GM13976 (cell line): ENCODE measurements around the gene S1PR4.

ENCODE experiments used
- DNase-seq: peaks from one replicate; pipeline ENCODE4 v3.0.0; 2012; ENCODE audit warnings: low spot score
- CTCF ChIP-seq: IDR thresholded peaks from 2 replicates; pipeline ENCODE4 v1.5.1; 2012; ENCODE audit warnings: borderline replicate concordance, mild to moderate bottlenecking; ENCODE audit not compliant: insufficient read depth; ENCODE audit errors: extremely low read depth, missing control alignments, control extremely low read depth
- in situ Hi-C: fragments of 300-500 bp; cut with MboI; formaldehyde crosslinking; loops from one replicate; pipeline ENCODE4 v1.12.0; 2022; ENCODE audit warnings: low sequenced_read_pairs, mixed read lengths, inconsistent platforms; ENCODE audit not compliant: unreplicated experiment

The S1PR4 gene

GRCh38 chr19:3178973-3179738 is 587 bp downstream of the S1PR4 start:
- in situ Hi-C loops = no loop called here
- TF ChIP-seq CTCF = no peak

GRCh38 chr19:3179739-3180293 is 1.2 kb downstream of the S1PR4 start:
- in situ Hi-C loops = no loop called here
- DNase-seq = peak; percentile 63
- TF ChIP-seq CTCF = no peak

More at GRCh38 chr19:3178973-3179738, 587 bp downstream of the S1PR4 start:
- peak; percentile 57 for DNase-seq

DNA sequence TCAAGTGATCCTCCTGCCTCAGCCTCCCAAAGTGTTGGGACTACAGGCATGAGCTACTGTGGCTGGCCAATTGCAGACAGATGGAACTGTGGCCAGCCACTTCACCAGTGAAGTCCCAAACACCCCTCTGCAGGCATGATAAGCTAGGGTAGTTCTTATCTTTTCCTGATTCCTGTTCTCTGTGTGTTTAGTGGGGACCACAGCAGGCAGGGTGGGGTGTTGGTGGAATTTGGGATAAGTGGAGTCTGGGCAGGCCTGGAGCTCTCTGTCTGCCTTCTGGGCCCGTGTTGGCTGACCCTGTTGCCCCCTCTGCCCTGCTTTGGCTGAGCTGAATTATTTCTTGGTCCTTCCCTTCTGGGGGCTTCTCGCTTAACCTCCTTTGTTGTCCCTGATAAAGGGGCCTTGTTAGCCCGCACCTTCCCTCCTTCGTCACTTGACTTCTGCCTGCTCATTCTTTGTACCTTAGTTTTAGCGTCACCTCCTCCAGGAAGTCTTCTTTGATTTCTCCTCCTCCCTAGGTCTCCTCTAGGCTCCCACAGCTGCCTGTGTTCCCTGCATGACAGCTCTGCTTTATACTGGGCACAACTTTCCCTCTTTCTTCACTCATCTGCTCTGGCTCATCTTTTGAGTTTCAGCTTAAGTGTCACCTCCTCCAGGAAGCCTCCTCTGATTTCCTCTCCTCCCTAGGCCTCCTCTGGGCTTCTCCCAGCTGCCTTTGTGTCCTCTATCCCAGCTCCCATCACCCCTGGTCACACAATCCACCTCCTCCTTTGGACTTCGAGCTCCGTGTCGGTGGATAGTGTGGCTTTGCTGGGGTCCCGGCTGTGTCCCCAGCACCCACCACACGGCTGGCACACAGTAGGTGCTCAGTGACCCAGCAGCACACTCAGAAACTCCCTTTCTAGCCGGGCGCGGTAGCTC is 5.4 kb downstream of the S1PR4 start:
- in situ Hi-C loops = no loop called here
- no peak for TF ChIP-seq CTCF
- DNase-seq = no peak

GRCh38 chr19:3184847-3185460 is 6.4 kb downstream of the S1PR4 start:
- in situ Hi-C loops = no loop called here
- no peak for TF ChIP-seq CTCF
- no peak for DNase-seq

DNA sequence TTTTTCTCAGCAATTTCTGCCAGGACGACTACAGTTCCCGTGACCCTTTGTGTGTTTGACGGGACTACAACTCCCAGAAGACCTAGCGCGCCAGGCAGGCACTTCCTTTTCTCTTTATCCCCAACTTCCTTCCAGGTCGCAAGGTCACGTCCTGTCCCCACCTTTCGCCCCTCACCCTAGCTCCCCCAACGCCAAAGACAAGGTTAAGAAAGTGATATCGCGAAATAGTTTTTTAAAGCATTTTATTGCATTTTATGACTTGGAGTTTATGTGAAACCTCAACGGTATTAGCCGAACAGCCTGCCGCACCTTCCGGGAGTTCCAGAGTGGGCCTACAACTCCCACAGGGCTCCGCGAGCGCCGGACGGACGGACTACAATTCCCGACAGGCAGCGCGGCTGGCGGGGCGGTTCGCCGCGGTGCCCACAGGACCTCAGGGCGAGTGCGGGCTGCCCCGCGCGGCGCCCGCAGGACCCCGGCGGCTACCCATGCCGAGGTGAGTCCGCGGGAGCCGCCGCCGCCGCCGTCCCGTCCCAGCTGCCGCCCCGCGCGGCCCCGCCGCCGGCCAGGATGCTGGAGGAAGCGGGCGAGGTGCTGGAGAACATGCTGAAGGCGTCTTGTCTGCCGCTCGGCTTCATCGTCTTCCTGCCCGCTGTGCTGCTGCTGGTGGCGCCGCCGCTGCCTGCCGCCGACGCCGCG is 7.0 kb downstream of the S1PR4 start, which contains the start of gene NCLN:
NCLN (plus strand) TSS at position 470 of the 699 bp plus-strand sequence; CDS start at position 571, 101 bp downstream.
- peak; percentile 92 for DNase-seq
- in situ Hi-C loops = no loop called here
- no peak for TF ChIP-seq CTCF
